HepG2 (cell line): Measurements from ENCODE around the gene NRK.

Experiments used
- CTCF ChIP-seq: sonication (generic); formaldehyde crosslinking; IDR thresholded peaks from 2 replicates; pipeline ENCODE4 v1.5.0; 2020; ENCODE audit warnings: mild to moderate bottlenecking, missing genetic modification reagents, moderate library complexity
- RBM22 ChIP-seq: fragments of 200-400 bp; formaldehyde crosslinking; optimal IDR thresholded peaks from 2 replicates; pipeline ENCODE3; 2017; ENCODE audit warnings: mild to moderate bottlenecking, low read length, moderate library complexity
- REL ChIP-seq: sonication (generic); formaldehyde crosslinking; conservative IDR thresholded peaks from 2 replicates; pipeline ENCODE4 v1.8.0; 2022; ENCODE audit warnings: mild to moderate bottlenecking, missing genetic modification reagents, moderate library complexity
- SMC3 ChIP-seq: IDR thresholded peaks from 2 replicates; pipeline ENCODE4 v1.6.1; 2011; ENCODE audit warnings: low read length, improper control_type of control experiment
- TIGD3 ChIP-seq: sonication (generic); formaldehyde crosslinking; IDR thresholded peaks from 2 replicates; pipeline ENCODE4 v1.5.1; 2020; ENCODE audit warnings: mild to moderate bottlenecking, missing genetic modification reagents, borderline replicate concordance
- TSC22D2 ChIP-seq: sonication (generic); formaldehyde crosslinking; IDR thresholded peaks from 2 replicates; pipeline ENCODE4 v1.5.1; 2020; ENCODE audit warnings: missing genetic modification reagents, mild to moderate bottlenecking, borderline replicate concordance
- XRCC5 ChIP-seq: fragments of 200-400 bp; formaldehyde crosslinking; optimal IDR thresholded peaks from 2 replicates; pipeline ENCODE3; 2017; ENCODE audit warnings: mild to moderate bottlenecking, low read length
- ZFAT ChIP-seq: sonication (generic); formaldehyde crosslinking; conservative IDR thresholded peaks from 2 replicates; pipeline ENCODE4 v1.8.1; 2023; ENCODE audit warnings: missing genetic modification reagents, inconsistent platforms
- ZNF556 ChIP-seq: sonication (generic); formaldehyde crosslinking; IDR thresholded peaks from 2 replicates; pipeline ENCODE4 v1.4.0; 2020; ENCODE audit warnings: mild to moderate bottlenecking, missing genetic modification reagents, borderline replicate concordance

- TF ChIP-seq ZNF556 (CRISPR knock-in tag) (no peak), ZFAT (CRISPR knock-in tag) (no peak), XRCC5 (no peak), CTCF (CRISPR knock-in tag) (no peak), SMC3 (no peak), REL (CRISPR knock-in tag) (no peak), TSC22D2 (CRISPR knock-in tag) (no peak), RBM22 (no peak), TIGD3 (CRISPR knock-in tag) (no peak)
These were observed 150.5 kb downstream of the NRK start for GRCh38 chrX:105972690-105973386.
